Astrocyte (in vitro differentiated cells and primary cell): ENCODE results near the gene CYBC1.

Experiments
- CTCF ChIP-seq: IDR thresholded peaks from 2 replicates; pipeline ENCODE4 v1.5.1; 2011; ENCODE audit warnings: low read depth, mild to moderate bottlenecking, inconsistent platforms, low read length, moderate library complexity; ENCODE audit not compliant: insufficient read depth
- EZH2 ChIP-seq: IDR thresholded peaks from 2 replicates; pipeline ENCODE4 v1.6.1; 2012; ENCODE audit warnings: mild to moderate bottlenecking, low read length, inconsistent platforms; ENCODE audit not compliant: insufficient read depth

GRCh38 chr17:82493226-82493781 is 42.8 kb upstream of the CYBC1 start:
- TF ChIP-seq CTCF: no peak
- no peak for TF ChIP-seq EZH2
